H1 (cell line): ENCODE measurements around the gene EMC1. TPM values are rescaled to one million over a fixed set of nuclear protein-coding genes. Genes with fewer than 3 reads are reported as not detected.
"Not testable (repeated sequence)": the region's sequence is repeated elsewhere in the genome, so short reads cannot be mapped to it uniquely, and the experiment has no call there.

Experiments
- CTCF ChIA-PET: fragments of 300-600 bp; sonication (Branson Sonifier 250); formaldehyde crosslinking; loops from one replicate; lab custom pipeline; 2021; ENCODE audit not compliant: partially characterized antibody; lab: Charles Lee
- POLR2A ChIA-PET: fragments of 300-600 bp; sonication (Branson Sonifier 250); formaldehyde crosslinking; loops from one replicate; lab custom pipeline; 2021; ENCODE audit warnings: inconsistent platforms; ENCODE audit not compliant: partially characterized antibody; lab: Charles Lee
- DNase-seq, 2 experiments: peaks; one replicate each; pipeline versions ENCODE4 v3.0.0 to v3.0.0-alpha.2; 2010 to 2022; ENCODE audit warnings: low spot score in 2 of 2, low read depth in 1 of 2, mixed read lengths in 1 of 2
- FAIRE-seq: peaks from 2 replicates; lab custom pipeline; 2011; peaks lifted over from hg19 to GRCh38; lab: Jason Lieb, UNC
- H2AFZ ChIP-seq: 2 replicates; pipeline ENCODE4 v1.8.1; 2012; ENCODE audit warnings: low read length, inconsistent platforms
- H2AK5ac ChIP-seq: 2 replicates; pipeline ENCODE4 v1.6.1; 2013; ENCODE audit warnings: low read depth, low read length
- H2BK120ac ChIP-seq: replicated peaks from 2 replicates; pipeline ENCODE3; 2013; ENCODE audit warnings: low read depth, low read length, inconsistent platforms
- H2BK12ac ChIP-seq: 2 replicates; pipeline ENCODE4 v1.6.1; 2013; ENCODE audit warnings: low read depth, low read length
- H2BK15ac ChIP-seq: 2 replicates; pipeline ENCODE4 v1.6.1; 2013; ENCODE audit warnings: low read length
- H2BK20ac ChIP-seq: 2 replicates; pipeline ENCODE4 v1.6.1; 2013; ENCODE audit warnings: low read length
- H2BK5ac ChIP-seq: 2 replicates; pipeline ENCODE4 v1.6.1; 2013; ENCODE audit warnings: low read depth, low read length
- H3K14ac ChIP-seq: 2 replicates; pipeline ENCODE4 v1.6.1; 2013; ENCODE audit warnings: inconsistent platforms; ENCODE audit not compliant: insufficient read length
- H3K18ac ChIP-seq: 2 replicates; pipeline ENCODE4 v1.6.1; 2013; ENCODE audit warnings: low read length; ENCODE audit errors: extremely low read depth
- H3K23ac ChIP-seq: 2 replicates; pipeline ENCODE4 v1.6.1; 2013; ENCODE audit warnings: inconsistent platforms; ENCODE audit not compliant: insufficient read length
- H3K23me2 ChIP-seq: 2 replicates; pipeline ENCODE4 v1.6.1; 2013; ENCODE audit warnings: low read depth, low read length
- H3K27ac ChIP-seq: 2 replicates; pipeline ENCODE4 v1.6.1; 2011; ENCODE audit warnings: low read depth, low read length, inconsistent platforms
- H3K27me3 ChIP-seq, 4 experiments: replicated peaks in 1 of 4; 1 replicate in 1 of 4; 2 replicates in 3 of 4; pipeline versions ENCODE4 v1.6.1 to v1.8.1; 2011 to 2013; ENCODE audit warnings: low read length in 3 of 4, mild to moderate bottlenecking in 3 of 4, inconsistent platforms in 2 of 4, mixed read lengths in 2 of 4, moderate library complexity in 1 of 4; ENCODE audit not compliant: control insufficient read depth in 3 of 4, insufficient read depth in 3 of 4; ENCODE audit errors: extremely low read depth in 1 of 4
- H3K36me3 ChIP-seq, 4 experiments: 2 replicates each; pipeline versions ENCODE4 v1.6.1 to v1.8.1; 2011 to 2013; ENCODE audit warnings: mild to moderate bottlenecking in 4 of 4, low read length in 3 of 4, moderate library complexity in 2 of 4, control low read depth in 1 of 4, inconsistent platforms in 1 of 4; ENCODE audit not compliant: insufficient read depth in 4 of 4, control insufficient read depth in 2 of 4
- H3K4ac ChIP-seq: replicated peaks from 2 replicates; pipeline ENCODE3; 2013; ENCODE audit warnings: low read length, low read depth, mixed read lengths, inconsistent platforms; ENCODE audit not compliant: insufficient read length
- H3K4me1 ChIP-seq, 4 experiments: replicated peaks in 1 of 4; 1 replicate in 1 of 4; 2 replicates in 3 of 4; pipeline versions ENCODE4 v1.6.1 to v1.8.1; 2011 to 2013; ENCODE audit warnings: low read length in 3 of 4, inconsistent platforms in 2 of 4, mixed read lengths in 1 of 4; ENCODE audit not compliant: insufficient read depth in 4 of 4, control insufficient read depth in 3 of 4
- H3K4me2 ChIP-seq, 2 experiments: 2 replicates each; pipeline versions ENCODE4 v1.6.1 to v1.8.1; 2011 to 2013; ENCODE audit warnings: low read depth in 2 of 2, low read length in 2 of 2, control low read depth in 1 of 2, inconsistent platforms in 1 of 2, mild to moderate bottlenecking in 1 of 2; ENCODE audit not compliant: insufficient read depth in 1 of 2
- H3K4me3 ChIP-seq, 4 experiments: fragments of 200-600, 300-600 bp in 1 of 4; sonication (generic), shearing (Covaris generic), sonication (Bioruptor Twin) in 1 of 4; 2 replicates each; pipeline versions ENCODE4 v1.5.1 to v1.8.1; 2011 to 2016; ENCODE audit warnings: low read length in 4 of 4, low read depth in 3 of 4, control low read depth in 2 of 4, inconsistent platforms in 2 of 4, mild to moderate bottlenecking in 2 of 4, mixed read lengths in 1 of 4, moderate library complexity in 1 of 4; ENCODE audit not compliant: insufficient read depth in 2 of 4; ENCODE audit errors: extremely low read depth in 1 of 4
- H3K56ac ChIP-seq: replicated peaks from 2 replicates; pipeline ENCODE3; 2013; ENCODE audit warnings: low read depth, mild to moderate bottlenecking, mixed read lengths, low read length, inconsistent platforms; ENCODE audit not compliant: insufficient read length
- H3K79me1 ChIP-seq: 2 replicates; pipeline ENCODE4 v1.6.1; 2013; ENCODE audit warnings: low read depth, low read length, control low read depth
- H3K79me2 ChIP-seq, 2 experiments: 2 replicates each; pipeline versions ENCODE4 v1.6.1 to v1.8.1; 2012 to 2013; ENCODE audit warnings: low read length in 2 of 2, mild to moderate bottlenecking in 2 of 2, inconsistent platforms in 1 of 2; ENCODE audit not compliant: insufficient read depth in 2 of 2, control insufficient read depth in 1 of 2
- H3K9ac ChIP-seq, 4 experiments: replicated peaks in 1 of 4; 1 replicate in 1 of 4; 2 replicates in 3 of 4; pipeline versions ENCODE4 v1.6.1 to v1.8.1; 2011 to 2013; ENCODE audit warnings: low read depth in 3 of 4, low read length in 3 of 4, control low read depth in 2 of 4, mild to moderate bottlenecking in 2 of 4, moderate library complexity in 2 of 4, inconsistent platforms in 1 of 4; ENCODE audit errors: extremely low read depth in 1 of 4
- H3K9me3 ChIP-seq, 2 experiments: 2 replicates each; pipeline versions ENCODE4 v1.6.1 to v1.8.1; 2012 to 2013; ENCODE audit warnings: mild to moderate bottlenecking in 2 of 2, moderate library complexity in 2 of 2, control low read depth in 1 of 2, inconsistent platforms in 1 of 2, low read depth in 1 of 2, low read length in 1 of 2, mixed read lengths in 1 of 2; ENCODE audit not compliant: insufficient read depth in 2 of 2
- H4K20me1 ChIP-seq, 2 experiments: replicated peaks in 1 of 2; 2 replicates each; pipeline versions ENCODE3 to v1.8.1; 2011 to 2013; ENCODE audit warnings: inconsistent platforms in 2 of 2, low read length in 2 of 2, mild to moderate bottlenecking in 1 of 2; ENCODE audit not compliant: insufficient read depth in 2 of 2, control insufficient read depth in 1 of 2
- H4K5ac ChIP-seq: 2 replicates; pipeline ENCODE4 v1.6.1; 2013; ENCODE audit warnings: low read length, low read depth, mixed read lengths, inconsistent platforms; ENCODE audit not compliant: insufficient read length
- H4K8ac ChIP-seq: 2 replicates; pipeline ENCODE4 v1.8.0; 2013; ENCODE audit warnings: mild to moderate bottlenecking, moderate library complexity, low read length, inconsistent platforms; ENCODE audit not compliant: insufficient read depth; ENCODE audit errors: extremely low read depth
- H4K91ac ChIP-seq: replicated peaks from 2 replicates; pipeline ENCODE3; 2013; ENCODE audit warnings: low read length, mixed read lengths, inconsistent platforms; ENCODE audit not compliant: insufficient read length
- ATF2 ChIP-seq: IDR thresholded peaks from 2 replicates; pipeline ENCODE4 v1.6.1; 2012; ENCODE audit warnings: low read length, inconsistent platforms
- CREB1 ChIP-seq: IDR thresholded peaks from 2 replicates; pipeline ENCODE4 v1.6.1; 2012; ENCODE audit warnings: inconsistent platforms
- FOSL1 ChIP-seq: IDR thresholded peaks from 2 replicates; pipeline ENCODE4 v1.6.1; 2011; ENCODE audit warnings: mild to moderate bottlenecking, low read depth, low read length, moderate library complexity; ENCODE audit not compliant: insufficient read depth
- HDAC2 ChIP-seq, 2 experiments: fragments of 300-600 bp in 1 of 2; sonication (generic) in 1 of 2; IDR thresholded peaks; 2 replicates each; pipeline ENCODE4 v1.6.1; 2011 to 2012; ENCODE audit warnings: low read depth in 2 of 2, low read length in 2 of 2, mild to moderate bottlenecking in 2 of 2, moderate library complexity in 2 of 2, borderline replicate concordance in 1 of 2, inconsistent platforms in 1 of 2
- SAP30 ChIP-seq: fragments of 300-600 bp; sonication (generic); IDR thresholded peaks from 2 replicates; pipeline ENCODE4 v1.7.1; 2012; ENCODE audit warnings: low read length, moderate library complexity, mild to moderate bottlenecking, inconsistent platforms; ENCODE audit not compliant: insufficient read depth, insufficient replicate concordance
- SIX5 ChIP-seq: IDR thresholded peaks from 2 replicates; pipeline ENCODE4 v1.6.1; 2011; ENCODE audit warnings: mild to moderate bottlenecking, low read depth, low read length
- YY1 ChIP-seq: IDR thresholded peaks from 2 replicates; pipeline ENCODE4 v1.6.1; 2011; ENCODE audit warnings: low read depth, mild to moderate bottlenecking, low read length
- WGBS, 2 experiments: shearing (Covaris generic) in 1 of 2; methylation state at CpG; one replicate each; pipeline versions ENCODE4 v1.1.6 to v1.1.7; 2013 to 2015; ENCODE audit warnings: low lambda C conversion rate in 2 of 2, mixed read lengths in 2 of 2, inconsistent platforms in 1 of 2, low coverage in 1 of 2, missing lambda C conversion rate in 1 of 2; ENCODE audit not compliant: insufficient replicate concordance in 2 of 2, insufficient coverage in 1 of 2, insufficient read length in 1 of 2; ENCODE audit errors: extremely low coverage in 1 of 2, missing lambda C conversion rate in 1 of 2; 5-methylcytosine and 5-hydroxymethylcytosine counted together
- polyA plus RNA-seq, 7 experiments: library from polyadenylated mRNA; depleted of rRNA in 3 of 7; stranded (reverse) in 5 of 7; unstranded in 2 of 7; fragments of >200 nt in 5 of 7; fragments of 200-250 nt in 2 of 7; gene quantifications; 1 replicate in 5 of 7; 2 replicates in 1 of 7; 4 replicates in 1 of 7; pipeline versions ENCODE4 v1.2.1 to v1.2.3, GENCODE V29; 2011 to 2013; ENCODE audit warnings: missing spikeins in 2 of 7, mixed read lengths in 2 of 7
- total RNA-seq: library from RNA; stranded (reverse); fragmentation: NEBNext Ultra II Directional; extraction: Animal tissue kit (Norgen Biotek cat#: 25700); gene quantifications from 2 replicates; pipeline ENCODE4 v1.2.1, GENCODE V29; 2021

Gene EMC1
- total and polyA plus RNA-seq, 2 of the 8 experiments (the other 6 are each of a cell fraction or from before 2014, with no cell fraction given), result 51.0 to 53.5 TPM

GRCh38 chr1:19182223-19182622, 69.1 kb downstream of the EMC1 start (continued):
- TF ChIP-seq YY1 (no peak), ATF2 (no peak), CREB1 (no peak), FOSL1 (no peak), SIX5 (no peak), SAP30 (no peak), HDAC2 (IDR thresholded peaks at IDR 0.05; ENCODE audit: borderline replicate concordance in 1 of 2, low read depth in 2 of 2, low read length in 2 of 2) (no peak)

- not testable (repeated sequence) for H3K4ac ChIP-seq, H3K56ac ChIP-seq, H2BK15ac ChIP-seq, H2BK5ac ChIP-seq, H2BK120ac ChIP-seq, H2AK5ac ChIP-seq, H3K9ac ChIP-seq, H2AFZ ChIP-seq, H4K91ac ChIP-seq, H4K8ac ChIP-seq, H4K5ac ChIP-seq, H3K79me1 ChIP-seq, H2BK20ac ChIP-seq, H3K9me3 ChIP-seq, H3K27me3 ChIP-seq, FAIRE-seq, H3K79me2 ChIP-seq, H3K18ac ChIP-seq, DNase-seq, H3K23ac ChIP-seq, H3K4me3 ChIP-seq, H3K4me1 ChIP-seq, H3K4me2 ChIP-seq, H3K23me2 ChIP-seq, H3K27ac ChIP-seq, H3K14ac ChIP-seq, H4K20me1 ChIP-seq, H2BK12ac ChIP-seq
- WGBS, 2 experiments, result 95% methylated on average over 8 of the region's 8 CpGs; no CpG with 5 or more reads in 1 of the 2 experiments
- H3K36me3 ChIP-seq, result peaks cover 51 to 88% (median 72%) of the 10 kb centered on the region in 4 experiments
- ChIA-PET CTCF (interaction anchor here (0.6 to 1.9 kb wide), 12 partner anchors 11 to 1921 kb away, joined by 3 to 7 read pairs (median 3); no protein-coding TSS in a partner anchor), POLR2A (interaction anchor here (0.7 to 1.2 kb wide), 5 partner anchors 18 to 84 kb away, joined by 3 to 5 read pairs (median 3); no protein-coding TSS in a partner anchor)
These were observed 71.1 kb downstream of the EMC1 start for GRCh38 chr1:19180265-19180657.
